MCF 10A (cell line): ENCODE measurements around the gene NEK10. TPM values are rescaled to one million over a fixed set of nuclear protein-coding genes. Genes with fewer than 3 reads are reported as not detected.

ENCODE experiments used
- BruUV-seq: library from RNA; stranded (reverse); fragments of 400-500 nt; replicated peaks from 2 replicates; lab custom pipeline; 2021; lab: Mats Ljungman, UMichigan
- CTCF ChIA-PET: fragments of 300-600 bp; sonication (Branson Sonifier 250); formaldehyde crosslinking; extraction: SDS; loops from one replicate; lab custom pipeline; 2021; ENCODE audit warnings: antibody characterized with exemption, inconsistent platforms; lab: Yijun Ruan, JAX
- POLR2A ChIA-PET: fragments of 300-600, 350-650 bp; sonication (Branson Sonifier 250); formaldehyde crosslinking; extraction: SDS; loops from one replicate; lab custom pipeline; 2020; ENCODE audit warnings: antibody characterized with exemption, inconsistent platforms; lab: Yijun Ruan, JAX
- DNase-seq: peaks from one replicate; pipeline ENCODE4 v3.0.0-alpha.2; 2018; ENCODE audit not compliant: unreplicated experiment
- H3K27ac Mint-ChIP-seq: one replicate; pipeline ENCODE4 v1.8.0; 2022; ENCODE audit warnings: mild to moderate bottlenecking, low read depth, mixed read lengths; ENCODE audit not compliant: unreplicated experiment
- H3K27me3 Mint-ChIP-seq: one replicate; pipeline ENCODE4 v1.8.0; 2022; ENCODE audit warnings: mixed read lengths; ENCODE audit not compliant: insufficient read depth, unreplicated experiment
- H3K36me3 Mint-ChIP-seq: one replicate; pipeline ENCODE4 v1.8.0; 2022; ENCODE audit warnings: mild to moderate bottlenecking, moderate library complexity, mixed read lengths; ENCODE audit not compliant: insufficient read depth, unreplicated experiment
- H3K4me1 Mint-ChIP-seq: one replicate; pipeline ENCODE4 v1.8.0; 2022; ENCODE audit warnings: mixed read lengths; ENCODE audit not compliant: insufficient read depth, unreplicated experiment
- H3K4me3 Mint-ChIP-seq: one replicate; pipeline ENCODE4 v1.8.0; 2022; ENCODE audit warnings: mild to moderate bottlenecking, moderate library complexity, mixed read lengths; ENCODE audit not compliant: unreplicated experiment
- H3K9me3 Mint-ChIP-seq: one replicate; pipeline ENCODE4 v1.8.0; 2022; ENCODE audit warnings: mixed read lengths; ENCODE audit not compliant: unreplicated experiment
- CTCF ChIP-seq: fragments of 200-600 bp; IDR thresholded peaks from one replicate; pipeline ENCODE4 v1.8.0; 2022; ENCODE audit warnings: antibody characterized with exemption, mild to moderate bottlenecking; ENCODE audit not compliant: unreplicated experiment
- intact Hi-C: fragments of 100-400 bp; cut with micrococcal nuclease; formaldehyde crosslinking; loops from 2 replicates; pipeline ENCODE4 v1.14.1; 2022
- total RNA-seq: library from RNA; stranded (reverse); gene quantifications from 2 replicates; pipeline ENCODE4 v1.2.3, GENCODE V29; 2022

The NEK10 gene
- total RNA-seq, 1 experiment from 2014 or later, result 0.44 TPM

GRCh38 chr3:27127195-27127594 lies 242.0 kb downstream of the NEK10 start:
- no peak for TF ChIP-seq CTCF
- Mint-ChIP-seq H3K4me3 (no peak overlapping the region), H3K9me3 (no peaks in the 10 kb centered on the region), H3K27ac (no peak overlapping the region), H3K36me3 (no peaks in the 10 kb centered on the region), H3K4me1 (no peaks in the 10 kb centered on the region), H3K27me3 (no peaks in the 10 kb centered on the region)
- no TSS peak for BruUV-seq
- intact Hi-C loops, result no loop called here
- ChIA-PET CTCF (no interaction called here), POLR2A (no interaction called here)
- no peak for DNase-seq

- DNase-seq, result no peak
- intact Hi-C loops, result no loop called here
- Mint-ChIP-seq H3K36me3 (no peaks in the 10 kb centered on the region), H3K27me3 (no peaks in the 10 kb centered on the region), H3K9me3 (no peaks in the 10 kb centered on the region), H3K4me1 (no peaks in the 10 kb centered on the region), H3K4me3 (no peak overlapping the region), H3K27ac (no peak overlapping the region)
- ChIA-PET POLR2A (no interaction called here), CTCF (interaction anchor here (0.6 to 3.0 kb wide), 3 partner anchors 8 to 128 kb away, joined by 3 to 14 read pairs (median 10); no protein-coding TSS in a partner anchor)
- no peak for TF ChIP-seq CTCF
- BruUV-seq, result no TSS peak
These were observed 243.2 kb downstream of the NEK10 start for GRCh38 chr3:27125821-27126501.

GRCh38 chr3:27119639-27120038 lies 249.5 kb downstream of the NEK10 start:
- H3K4me3 Mint-ChIP-seq, result no peak overlapping the region
- no peaks in the 10 kb centered on the region for H3K36me3 Mint-ChIP-seq
- no peak for TF ChIP-seq CTCF
- no peaks in the 10 kb centered on the region for H3K27me3 Mint-ChIP-seq
- H3K4me1 Mint-ChIP-seq, result peaks cover under 1% of the 10 kb centered on the region
- POLR2A ChIA-PET, result interaction anchor here (0.7 kb wide), 1 partner anchor 82 kb away, joined by 3 read pairs; no protein-coding TSS in a partner anchor
- CTCF ChIA-PET, result interaction anchor here (0.5 to 3.8 kb wide), 2 partner anchors 16 to 943 kb away, joined by 4 to 17 read pairs; no protein-coding TSS in a partner anchor
- H3K9me3 Mint-ChIP-seq, result no peaks in the 10 kb centered on the region
- no TSS peak for BruUV-seq
- no peak for DNase-seq
- intact Hi-C loops, result loop anchor here (5.0 kb wide), 1 partner anchor 1057 kb away; no protein-coding TSS in a partner anchor
- H3K27ac Mint-ChIP-seq, result no peak overlapping the region

- TF ChIP-seq CTCF, result no peak
- no peak overlapping the region for H3K4me3 Mint-ChIP-seq
- no peaks in the 10 kb centered on the region for H3K9me3 Mint-ChIP-seq
- ChIA-PET POLR2A (interaction anchor here (0.6 to 0.7 kb wide), 2 partner anchors 67 to 1402 kb away, joined by 3 to 6 read pairs; no protein-coding TSS in a partner anchor), CTCF (interaction anchor here (0.6 to 0.8 kb wide), 4 partner anchors 10 to 461 kb away, joined by 3 to 5 read pairs (median 3); no protein-coding TSS in a partner anchor)
- BruUV-seq, result no TSS peak
- H3K4me1 Mint-ChIP-seq, result peaks cover 9% of the 10 kb centered on the region
- H3K27me3 Mint-ChIP-seq, result no peaks in the 10 kb centered on the region
- DNase-seq, result no peak
- no peak overlapping the region for H3K27ac Mint-ChIP-seq
- no peaks in the 10 kb centered on the region for H3K36me3 Mint-ChIP-seq
- intact Hi-C loops, result loop anchor here (5.0 kb wide), 1 partner anchor 1053 kb away; no protein-coding TSS in a partner anchor
These were observed 253.8 kb downstream of the NEK10 start for GRCh38 chr3:27115352-27115751.
